Neural crest cell (in vitro differentiated cells): ENCODE measurements around the gene ZC3H12A. TPM values are rescaled to one million over a fixed set of nuclear protein-coding genes. Genes with fewer than 3 reads are reported as not detected.

ENCODE experiments used
- DNase-seq: peaks from one replicate; pipeline ENCODE4 v3.0.0; 2021; ENCODE audit warnings: low read depth, mixed read lengths, low spot score
- H3K27ac Mint-ChIP-seq: one replicate; pipeline ENCODE4 v1.8.0; 2021; ENCODE audit warnings: mild to moderate bottlenecking, mixed read lengths; ENCODE audit not compliant: unreplicated experiment
- H3K27me3 Mint-ChIP-seq: 2 replicates; pipeline ENCODE4 v1.8.0; 2021; ENCODE audit warnings: low read depth, mild to moderate bottlenecking, mixed read lengths
- H3K36me3 Mint-ChIP-seq: 2 replicates; pipeline ENCODE4 v1.8.0; 2021; ENCODE audit warnings: low read depth, mild to moderate bottlenecking, mixed read lengths
- H3K4me1 Mint-ChIP-seq: 2 replicates; pipeline ENCODE4 v1.8.0; 2021; ENCODE audit warnings: mixed read lengths
- H3K4me3 Mint-ChIP-seq: one replicate; pipeline ENCODE4 v1.8.0; 2021; ENCODE audit warnings: mild to moderate bottlenecking, mixed read lengths
- H3K9me3 Mint-ChIP-seq: 2 replicates; pipeline ENCODE4 v1.8.0; 2021; ENCODE audit warnings: mixed read lengths
- CTCF ChIP-seq: fragments of 200-600 bp; sonication (generic); conservative IDR thresholded peaks from 2 replicates; pipeline ENCODE4 v1.5.0; 2021; ENCODE audit warnings: antibody characterized with exemption, mild to moderate bottlenecking
- long read RNA-seq: library from polyadenylated mRNA; unstranded; transcript quantifications from one replicate; pipeline ENCODE4 v2.0.0, GENCODE V29; 2020
- total RNA-seq: library from RNA; stranded (reverse); gene quantifications from 2 replicates; pipeline ENCODE4 v1.2.1, GENCODE V29; 2021

Gene ZC3H12A
- total RNA-seq = 3.0 and 3.6 TPM in 2 replicates
- long read RNA-seq = 0 reads

GRCh38 chr1:37474046-37474696 is at the start of gene ZC3H12A:
Gene ZC3H12A (plus strand): TSS chr1:37474580. CDS start chr1:37475497, 917 bp downstream.
- Mint-ChIP-seq H3K9me3 (no peaks in the 10 kb centered on the region), H3K4me1 (peaks cover 42% of the 10 kb centered on the region), H3K27ac (no peak within 1 kb of the TSS), H3K4me3 (peak within 1 kb of the TSS; percentile 82), H3K27me3 (peaks cover 34% of the 10 kb centered on the region), H3K36me3 (no peaks in the 10 kb centered on the region)
- TF ChIP-seq CTCF = no peak
- peak; percentile 76 for DNase-seq

- DNase-seq = no peak
- no peak overlapping the region for H3K27ac Mint-ChIP-seq
- TF ChIP-seq CTCF = no peak
- no peak overlapping the region for H3K4me3 Mint-ChIP-seq
- H3K27me3 Mint-ChIP-seq = peaks cover 60% of the 10 kb centered on the region
- no peaks in the 10 kb centered on the region for H3K4me1 Mint-ChIP-seq
- H3K36me3 Mint-ChIP-seq = no peaks in the 10 kb centered on the region
- H3K9me3 Mint-ChIP-seq = no peaks in the 10 kb centered on the region
Observed at GRCh38 chr1:37425221-37425620, 49.2 kb upstream of the ZC3H12A start.

- no peaks in the 10 kb centered on the region for H3K36me3 Mint-ChIP-seq
- TF ChIP-seq CTCF = no peak
- no peaks in the 10 kb centered on the region for H3K9me3 Mint-ChIP-seq
- H3K27ac Mint-ChIP-seq = no peak overlapping the region
- H3K4me1 Mint-ChIP-seq = no peaks in the 10 kb centered on the region
- peaks cover 46% of the 10 kb centered on the region for H3K27me3 Mint-ChIP-seq
- H3K4me3 Mint-ChIP-seq = no peak overlapping the region
- DNase-seq = no peak
Observed at GRCh38 chr1:37429029-37429428, 45.4 kb upstream of the ZC3H12A start.

- Mint-ChIP-seq H3K27ac (peak overlapping the region; percentile 73), H3K9me3 (no peaks in the 10 kb centered on the region), H3K36me3 (no peaks in the 10 kb centered on the region), H3K27me3 (peaks cover 42% of the 10 kb centered on the region), H3K4me3 (no peak overlapping the region), H3K4me1 (no peaks in the 10 kb centered on the region)
- DNase-seq = no peak
- no peak for TF ChIP-seq CTCF
Observed at GRCh38 chr1:37430103-37430985, 44.0 kb upstream of the ZC3H12A start.

GRCh38 chr1:37432716-37433115 is 41.7 kb upstream of the ZC3H12A start:
- Mint-ChIP-seq H3K4me3 (no peak overlapping the region), H3K27ac (peak overlapping the region; percentile 7), H3K27me3 (peaks cover 43% of the 10 kb centered on the region), H3K9me3 (no peaks in the 10 kb centered on the region), H3K36me3 (no peaks in the 10 kb centered on the region), H3K4me1 (no peaks in the 10 kb centered on the region)
- no peak for DNase-seq
- no peak for TF ChIP-seq CTCF
